Stimulated activated CD4-positive, alpha-beta T cell treated with anti-CD3 and anti-CD28 coated beads, Interleukin-2, amount 100 ng/mL, for 4 hours (primary cell): Measurements from ENCODE around the gene HK3.

ENCODE experiments used
- DNase-seq: peaks from one replicate; pipeline ENCODE4 v3.0.0-alpha.2; 2020; ENCODE audit warnings: low read depth

Gene HK3

GRCh38 chr5:176899296-176899891 is at the start of gene HK3:
Gene HK3 (minus strand): TSS chr5:176899346. CDS start chr5:176896159, 3,187 bp downstream.
- DNase-seq, result no peak

GRCh38 chr5:176948458-176948857 is 49.3 kb upstream of the HK3 start:
- DNase-seq, result no peak

- no peak for DNase-seq
These were observed 48.7 kb upstream of the HK3 start for GRCh38 chr5:176947847-176948246.

GRCh38 chr5:176944268-176944667 is 45.1 kb upstream of the HK3 start:
- no peak for DNase-seq

GRCh38 chr5:176943816-176944215 is 44.7 kb upstream of the HK3 start:
- no peak for DNase-seq

- no peak for DNase-seq
These were observed 42.8 kb upstream of the HK3 start for GRCh38 chr5:176941951-176942350.

- no peak for DNase-seq
These were observed 39.3 kb upstream of the HK3 start for GRCh38 chr5:176938472-176938871.

- DNase-seq, result no peak
These were observed 35.9 kb upstream of the HK3 start for GRCh38 chr5:176935017-176935416.

- DNase-seq, result no peak
These were observed 35.3 kb upstream of the HK3 start for GRCh38 chr5:176934309-176934930.

- DNase-seq, result no peak
These were observed 30.5 kb upstream of the HK3 start for GRCh38 chr5:176929654-176930053.

- no peak for DNase-seq
These were observed 28.4 kb upstream of the HK3 start for GRCh38 chr5:176927562-176927961.

- DNase-seq, result no peak
These were observed 23.7 kb upstream of the HK3 start for GRCh38 chr5:176922817-176923216.

GRCh38 chr5:176921714-176922113 is 22.6 kb upstream of the HK3 start:
- no peak for DNase-seq

GRCh38 chr5:176918613-176919012 is 19.5 kb upstream of the HK3 start:
- no peak for DNase-seq

- no peak for DNase-seq
These were observed 17.2 kb upstream of the HK3 start for GRCh38 chr5:176916337-176916736.

- no peak for DNase-seq
These were observed 16.8 kb upstream of the HK3 start for GRCh38 chr5:176915906-176916305.

GRCh38 chr5:176912115-176912514 is 13.0 kb upstream of the HK3 start:
- DNase-seq, result no peak

- no peak for DNase-seq
These were observed 9.7 kb upstream of the HK3 start for GRCh38 chr5:176908675-176909368.

- no peak for DNase-seq
These were observed 7.7 kb upstream of the HK3 start for GRCh38 chr5:176906796-176907195.

GRCh38 chr5:176906126-176906525 is 7.0 kb upstream of the HK3 start:
- no peak for DNase-seq

- no peak for DNase-seq
These were observed 5.1 kb upstream of the HK3 start for GRCh38 chr5:176904276-176904675.

GRCh38 chr5:176902911-176903664 is 3.9 kb upstream of the HK3 start:
- DNase-seq, result no peak
